GM06990 (cell line): ENCODE data around the gene ADCY9.
"Not testable (repeated sequence)": the region's sequence is repeated elsewhere in the genome, so short reads cannot be mapped to it uniquely, and the experiment has no call there.

Source experiments
- DNase-seq: peaks from one replicate; pipeline ENCODE4 v3.0.0-alpha.2; 2011; ENCODE audit not compliant: insufficient read length; ENCODE audit errors: extremely low read depth
- H3K27me3 ChIP-seq: replicated peaks from 2 replicates; pipeline ENCODE4 v1.6.0; 2011; ENCODE audit warnings: low read length; ENCODE audit not compliant: control insufficient read depth, insufficient read depth
- H3K36me3 ChIP-seq: 2 replicates; pipeline ENCODE4 v1.5.1; 2011; ENCODE audit warnings: low read length; ENCODE audit not compliant: control insufficient read depth, insufficient read depth
- H3K4me3 ChIP-seq: replicated peaks from 2 replicates; pipeline ENCODE4 v1.5.1; 2011; ENCODE audit warnings: low read depth, mild to moderate bottlenecking, control low read depth, low read length
- CTCF ChIP-seq: IDR thresholded peaks from 2 replicates; pipeline ENCODE4 v1.5.1; 2011; ENCODE audit warnings: low read length, control low read depth, mild to moderate bottlenecking, inconsistent platforms; ENCODE audit not compliant: insufficient read depth, poor library complexity, severe bottlenecking

The ADCY9 gene

GRCh38 chr16:3953728-3954410 lies 162.4 kb downstream of the ADCY9 start:
- H3K4me3 ChIP-seq: no peak overlapping the region
- peaks cover 6% of the 10 kb centered on the region for H3K27me3 ChIP-seq
- TF ChIP-seq CTCF: no peak

GRCh38 chr16:3952737-3953131 lies 163.5 kb downstream of the ADCY9 start:
- no peak overlapping the region for H3K4me3 ChIP-seq
- TF ChIP-seq CTCF: no peak
- H3K27me3 ChIP-seq: peaks cover 6% of the 10 kb centered on the region
- no peak for DNase-seq
- H3K36me3 ChIP-seq: no peaks in the 10 kb centered on the region

More at GRCh38 chr16:3953728-3954410, 162.4 kb downstream of the ADCY9 start:
- no peaks in the 10 kb centered on the region for H3K36me3 ChIP-seq
- DNase-seq: no peak

- no peaks in the 10 kb centered on the region for H3K36me3 ChIP-seq
- peaks cover 6% of the 10 kb centered on the region for H3K27me3 ChIP-seq
- TF ChIP-seq CTCF: no peak
- H3K4me3 ChIP-seq: no peak overlapping the region
- DNase-seq: no peak
Measured at GRCh38 chr16:3951861-3952736, 164.1 kb downstream of the ADCY9 start.

GRCh38 chr16:3951380-3951779 lies 164.9 kb downstream of the ADCY9 start:
- H3K4me3 ChIP-seq, DNase-seq, H3K27me3 ChIP-seq: not testable (repeated sequence)

GRCh38 chr16:3950343-3951193 lies 165.7 kb downstream of the ADCY9 start:
- Histone ChIP-seq H3K4me3 (no peak overlapping the region), H3K27me3 (peaks cover 6% of the 10 kb centered on the region), H3K36me3 (no peaks in the 10 kb centered on the region)
- no peak for DNase-seq
- no peak for TF ChIP-seq CTCF

More at GRCh38 chr16:3951380-3951779, 164.9 kb downstream of the ADCY9 start:
- not testable (repeated sequence) for H3K36me3 ChIP-seq
